NCI-H748 (cell line): ENCODE measurements around the gene AGA.
A peak's percentile ranks its signal among the peaks of the same experiment; 100 is the strongest.

Source experiments
- DNase-seq: peaks from one replicate; lab custom pipeline; 2025; ENCODE audit not compliant: unreplicated experiment; lab: John Stamatoyannopoulos, UW

The AGA gene

GRCh38 chr4:177441803-177442622, at the start of gene AGA:
TSS of gene AGA (minus strand) at chr4:177442437. CDS start at chr4:177442375, 62 bp downstream.
- DNase-seq = peak; percentile 94

GRCh38 chr4:177492022-177492421, 49.8 kb upstream of the AGA start:
- no peak for DNase-seq

GRCh38 chr4:177490769-177491168, 48.5 kb upstream of the AGA start:
- DNase-seq = no peak

GRCh38 chr4:177489471-177490246, 47.4 kb upstream of the AGA start:
- DNase-seq = no peak

GRCh38 chr4:177487977-177488376, 45.7 kb upstream of the AGA start:
- DNase-seq = no peak

- DNase-seq = no peak
These were observed 43.3 kb upstream of the AGA start for GRCh38 chr4:177485528-177485927.

GRCh38 chr4:177484613-177485021, 42.4 kb upstream of the AGA start:
- no peak for DNase-seq

GRCh38 chr4:177483760-177484159, 41.5 kb upstream of the AGA start:
- no peak for DNase-seq

GRCh38 chr4:177483271-177483670, 41.0 kb upstream of the AGA start:
- no peak for DNase-seq

GRCh38 chr4:177482367-177482766, 40.1 kb upstream of the AGA start:
- no peak for DNase-seq

GRCh38 chr4:177480795-177481194, 38.6 kb upstream of the AGA start:
- DNase-seq = no peak

GRCh38 chr4:177479063-177479462, 36.8 kb upstream of the AGA start:
- no peak for DNase-seq

- DNase-seq = no peak
These were observed 36.3 kb upstream of the AGA start for GRCh38 chr4:177478496-177478895.

- DNase-seq = no peak
These were observed 31.8 kb upstream of the AGA start for GRCh38 chr4:177473991-177474390.

GRCh38 chr4:177464026-177464425, 21.8 kb upstream of the AGA start:
- DNase-seq = no peak

GRCh38 chr4:177461606-177462005, 19.4 kb upstream of the AGA start:
- DNase-seq = no peak

GRCh38 chr4:177460460-177460859, 18.2 kb upstream of the AGA start:
- no peak for DNase-seq

- peak; percentile 66 for DNase-seq
These were observed 13.3 kb upstream of the AGA start for GRCh38 chr4:177455561-177455970.

GRCh38 chr4:177453116-177453515, 10.9 kb upstream of the AGA start:
- no peak for DNase-seq

- no peak for DNase-seq
These were observed 8.9 kb upstream of the AGA start for GRCh38 chr4:177451108-177451500.

GRCh38 chr4:177450426-177451107, 8.3 kb upstream of the AGA start:
- no peak for DNase-seq

GRCh38 chr4:177448850-177449249, 6.6 kb upstream of the AGA start:
- DNase-seq = no peak
